Activated CD4-positive, alpha-beta T cell treated with anti-CD3 and anti-CD28 coated beads for 24 hours (primary cell): ENCODE data around the gene COL4A5.
"Not testable (repeated sequence)": the region's sequence is repeated elsewhere in the genome, so short reads cannot be mapped to it uniquely, and the experiment has no call there.

Experiments
- DNase-seq, 2 donors: peaks; one replicate each; pipeline ENCODE4 v3.0.0-alpha.2; 2020; ENCODE audit warnings: low read depth in 2 of 2

The COL4A5 gene

GRCh38 chrX:108439426-108439942, at the start of gene COL4A5:
Gene COL4A5 (plus strand): TSS chrX:108439838. CDS start chrX:108440126, 288 bp downstream.
- no peak for DNase-seq

- not testable (repeated sequence) for DNase-seq
These were observed 48.5 kb upstream of the COL4A5 start for GRCh38 chrX:108390976-108391717.

- DNase-seq: no peak
These were observed 43.3 kb upstream of the COL4A5 start for GRCh38 chrX:108396188-108396891.

- no peak for DNase-seq
These were observed 42.7 kb upstream of the COL4A5 start for GRCh38 chrX:108396986-108397385.

GRCh38 chrX:108397627-108398391, 41.8 kb upstream of the COL4A5 start:
- DNase-seq: no peak

- DNase-seq: no peak
These were observed 40.0 kb upstream of the COL4A5 start for GRCh38 chrX:108399418-108400165.

- DNase-seq: no peak
These were observed 26.9 kb upstream of the COL4A5 start for GRCh38 chrX:108412783-108413182.

- DNase-seq: no peak
These were observed 24.5 kb upstream of the COL4A5 start for GRCh38 chrX:108415146-108415545.

GRCh38 chrX:108415891-108416290, 23.7 kb upstream of the COL4A5 start:
- no peak for DNase-seq

GRCh38 chrX:108417257-108417656, 22.4 kb upstream of the COL4A5 start:
- DNase-seq: no peak

- DNase-seq: no peak
These were observed 20.2 kb upstream of the COL4A5 start for GRCh38 chrX:108419401-108419800.

- no peak for DNase-seq
These were observed 19.2 kb upstream of the COL4A5 start for GRCh38 chrX:108420481-108420880.

GRCh38 chrX:108426262-108426661, 13.4 kb upstream of the COL4A5 start:
- no peak for DNase-seq

GRCh38 chrX:108435261-108435660, 4.4 kb upstream of the COL4A5 start:
- DNase-seq: no peak

- no peak for DNase-seq
These were observed 2.1 kb upstream of the COL4A5 start for GRCh38 chrX:108437349-108438109.

- DNase-seq: no peak
These were observed 1.5 kb upstream of the COL4A5 start, which contains the start of gene COL4A6 for GRCh38 chrX:108438110-108438623. Gene COL4A6 (minus strand): TSS chrX:108438422. CDS start chrX:108438196, 226 bp downstream.

- no peak for DNase-seq
These were observed 491 bp downstream of the COL4A5 start for GRCh38 chrX:108439961-108440696.

- DNase-seq: no peak
These were observed 3.3 kb downstream of the COL4A5 start for GRCh38 chrX:108442901-108443464.

- DNase-seq: no peak
These were observed 7.7 kb downstream of the COL4A5 start for GRCh38 chrX:108447303-108447702.
